Measurements from ENCODE around the gene TBX1.
"Not testable (repeated sequence)": the region's sequence is repeated elsewhere in the genome, so short reads cannot be mapped to it uniquely, and the experiment has no call there.

TBX1 gene

GRCh38 chr22:19784384-19785175 is 24.0 kb downstream of the TBX1 start:
- no peak for DNase-seq (ENCODE audit: low spot score)

DNA sequence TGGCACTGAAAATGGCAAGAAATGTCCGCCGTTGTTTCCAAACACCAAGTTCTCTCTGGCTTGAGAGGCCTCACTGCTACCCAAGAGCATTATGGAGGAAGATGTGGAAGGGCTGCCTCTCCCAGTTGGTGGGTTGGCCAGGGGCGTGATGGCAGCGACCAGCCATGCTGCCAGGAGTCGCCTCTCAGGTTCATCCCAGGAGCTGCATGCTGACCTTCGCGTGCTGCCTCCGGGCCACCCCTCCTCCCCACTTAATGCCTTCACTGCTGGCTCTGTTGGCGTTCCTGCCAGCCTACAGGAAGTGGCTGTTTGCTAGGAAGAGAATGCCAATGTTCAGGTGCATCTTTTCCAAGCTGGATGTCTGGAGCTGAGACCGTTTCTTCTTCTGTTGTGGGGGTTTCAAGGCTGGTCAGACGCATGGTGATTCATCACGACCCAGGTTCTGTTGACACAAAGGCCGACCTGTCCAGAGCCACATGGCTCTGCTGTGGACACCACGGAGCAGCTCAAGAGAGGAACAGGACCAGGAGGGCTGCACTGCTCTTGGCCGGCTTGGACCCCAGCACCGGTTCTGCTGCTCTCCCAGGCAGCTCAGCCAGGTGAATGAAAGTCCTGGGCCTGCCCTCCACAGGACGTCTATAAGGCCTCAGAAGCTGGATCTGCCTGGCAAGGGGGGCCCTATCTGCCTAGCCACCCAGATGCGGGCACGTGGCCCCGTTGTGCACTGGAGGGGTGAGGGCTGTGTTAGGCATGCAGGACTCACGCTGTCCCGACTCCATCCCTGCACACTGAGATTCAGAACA is 25.1 kb downstream of the TBX1 start:
- no peak for DNase-seq (ENCODE audit: low spot score)

DNA sequence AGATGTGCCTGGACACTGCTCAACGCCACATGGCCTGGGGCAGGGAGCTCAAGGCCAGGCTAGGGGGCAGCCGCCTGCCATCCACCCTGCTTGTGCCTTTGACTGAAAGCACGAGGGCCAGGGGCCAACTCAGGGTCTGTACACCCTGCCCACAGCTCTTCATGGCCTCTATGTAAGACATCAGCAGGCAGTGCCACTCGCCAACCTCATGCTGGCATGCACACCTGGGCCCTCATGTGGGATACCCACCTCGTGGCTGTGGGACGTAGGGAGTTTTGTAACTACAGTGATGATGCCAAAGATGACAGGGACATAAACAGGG is 25.6 kb downstream of the TBX1 start:
- DNase-seq (ENCODE audit: low spot score) = no peak

DNA sequence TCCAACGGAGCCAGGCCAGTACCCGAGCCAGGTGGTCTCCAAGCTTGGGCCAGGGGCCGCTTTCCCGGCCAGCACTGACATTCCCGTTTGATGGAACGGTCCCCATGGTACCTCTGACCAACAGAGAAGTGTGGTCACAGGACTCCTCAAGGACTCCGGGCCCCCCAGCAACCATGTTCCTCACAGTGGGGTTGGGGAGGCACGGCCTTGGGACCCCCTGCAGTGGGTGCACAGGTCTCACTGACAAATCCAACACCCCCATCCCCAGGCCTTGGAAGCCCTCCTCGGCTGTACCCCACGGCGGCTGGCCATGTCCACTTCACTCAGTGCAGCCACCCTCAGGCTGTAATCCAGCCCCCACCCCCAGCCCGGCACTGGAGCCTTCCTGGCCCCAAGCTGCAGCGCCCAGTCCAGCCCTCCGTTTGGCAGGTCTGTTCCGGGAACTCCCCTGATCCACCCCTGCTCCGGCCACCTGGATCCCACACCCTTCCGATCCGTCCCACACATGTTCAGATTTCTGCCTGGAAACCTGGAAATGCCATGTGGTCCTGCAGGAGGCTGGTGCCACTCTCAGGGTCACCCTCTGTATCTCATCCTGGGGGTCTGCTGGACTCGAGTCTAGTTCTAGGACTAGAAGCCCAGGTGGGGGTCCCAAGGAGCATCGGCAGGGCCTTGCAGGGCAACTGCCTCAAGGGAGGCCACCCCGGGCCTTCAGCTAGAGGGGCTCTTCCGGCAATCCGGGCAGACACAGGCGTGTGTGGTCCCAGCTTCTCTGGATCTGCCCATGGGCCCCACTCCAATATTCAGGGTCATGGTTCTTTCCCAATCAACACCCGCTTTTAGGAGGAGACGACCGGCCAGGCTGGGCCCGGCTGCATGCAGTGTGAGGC is 26.6 kb downstream of the TBX1 start:
- DNase-seq (ENCODE audit: low spot score) = no peak

- DNase-seq (ENCODE audit: low spot score) = no peak
These were observed 27.2 kb downstream of the TBX1 start for GRCh38 chr22:19787849-19788141.

- DNase-seq (ENCODE audit: low spot score) = no peak
These were observed 28.2 kb downstream of the TBX1 start for GRCh38 chr22:19788661-19789225.

DNA sequence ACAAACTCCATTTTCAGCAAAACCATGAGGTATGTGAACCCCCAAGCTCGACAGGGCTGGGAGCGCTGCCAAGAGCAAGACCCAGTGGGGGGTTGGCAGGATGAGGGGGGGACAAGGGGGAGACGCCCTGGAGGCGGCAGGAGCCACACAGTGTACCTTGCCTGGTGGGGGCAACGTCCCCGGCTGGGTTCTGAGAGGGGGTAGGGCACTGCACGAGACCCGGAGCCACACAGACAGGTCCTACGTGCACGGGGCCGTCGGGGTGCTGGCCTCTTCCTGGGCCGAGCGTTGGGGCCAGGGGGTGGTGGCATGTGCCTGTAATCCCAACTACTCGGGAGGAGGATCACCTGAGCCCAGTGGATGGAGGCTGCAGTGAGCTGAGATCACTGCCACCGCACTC is 28.8 kb downstream of the TBX1 start:
- DNase-seq (ENCODE audit: low spot score) = no peak

- no peak for DNase-seq (ENCODE audit: low spot score)
These were observed 29.2 kb downstream of the TBX1 start for GRCh38 chr22:19789828-19790227.

GRCh38 chr22:19791243-19791642 is 30.7 kb downstream of the TBX1 start:
- DNase-seq (ENCODE audit: low spot score) = no peak

- DNase-seq (ENCODE audit: low spot score) = no peak
These were observed 31.3 kb downstream of the TBX1 start for GRCh38 chr22:19791894-19792293.

- DNase-seq (ENCODE audit: low spot score) = not testable (repeated sequence)
These were observed 31.9 kb downstream of the TBX1 start for GRCh38 chr22:19792383-19792896.

DNA sequence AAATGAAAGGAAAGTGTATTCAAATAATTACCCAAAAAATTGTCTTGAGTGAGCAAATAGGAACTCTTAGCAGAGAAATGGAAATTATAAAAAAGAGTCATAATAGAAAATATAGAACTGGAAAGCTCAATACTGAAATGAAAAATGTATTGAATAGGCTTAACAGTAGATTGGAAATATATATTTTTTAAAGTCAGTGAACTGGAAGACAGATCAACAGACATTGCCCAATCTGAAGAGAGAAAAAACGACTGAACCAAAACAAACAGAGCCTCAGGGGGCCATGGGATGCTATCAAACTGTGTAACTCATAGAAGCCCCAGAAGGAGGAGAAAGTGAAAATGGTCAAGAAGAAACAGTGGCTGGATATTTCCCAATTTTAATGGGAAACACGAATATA is 32.6 kb downstream of the TBX1 start:
- DNase-seq (ENCODE audit: low spot score) = no peak

GRCh38 chr22:19793661-19794310 is 33.2 kb downstream of the TBX1 start:
- no peak for DNase-seq (ENCODE audit: low spot score)

- DNase-seq (ENCODE audit: low spot score) = no peak
These were observed 35.0 kb downstream of the TBX1 start for GRCh38 chr22:19795617-19796008.

DNA sequence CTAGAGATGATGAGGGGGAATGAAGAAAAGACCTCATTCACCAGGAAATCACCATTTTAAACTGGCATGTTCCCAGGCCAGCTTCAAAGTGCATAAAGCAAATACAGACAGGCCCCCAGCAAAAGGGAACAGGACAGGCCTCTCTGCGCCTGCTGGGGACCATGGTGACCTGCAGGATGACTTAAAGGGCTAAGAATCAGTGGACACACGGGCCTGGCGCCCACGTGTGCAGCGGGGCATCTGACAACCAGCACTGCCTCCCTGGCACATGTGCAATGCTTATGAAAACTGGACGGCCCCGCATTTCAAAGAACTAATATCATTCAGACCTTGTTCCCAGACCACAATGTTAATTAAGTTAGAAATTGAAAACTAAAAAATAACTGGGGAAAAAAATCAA is 35.6 kb downstream of the TBX1 start:
- no peak for DNase-seq (ENCODE audit: low spot score)

DNA sequence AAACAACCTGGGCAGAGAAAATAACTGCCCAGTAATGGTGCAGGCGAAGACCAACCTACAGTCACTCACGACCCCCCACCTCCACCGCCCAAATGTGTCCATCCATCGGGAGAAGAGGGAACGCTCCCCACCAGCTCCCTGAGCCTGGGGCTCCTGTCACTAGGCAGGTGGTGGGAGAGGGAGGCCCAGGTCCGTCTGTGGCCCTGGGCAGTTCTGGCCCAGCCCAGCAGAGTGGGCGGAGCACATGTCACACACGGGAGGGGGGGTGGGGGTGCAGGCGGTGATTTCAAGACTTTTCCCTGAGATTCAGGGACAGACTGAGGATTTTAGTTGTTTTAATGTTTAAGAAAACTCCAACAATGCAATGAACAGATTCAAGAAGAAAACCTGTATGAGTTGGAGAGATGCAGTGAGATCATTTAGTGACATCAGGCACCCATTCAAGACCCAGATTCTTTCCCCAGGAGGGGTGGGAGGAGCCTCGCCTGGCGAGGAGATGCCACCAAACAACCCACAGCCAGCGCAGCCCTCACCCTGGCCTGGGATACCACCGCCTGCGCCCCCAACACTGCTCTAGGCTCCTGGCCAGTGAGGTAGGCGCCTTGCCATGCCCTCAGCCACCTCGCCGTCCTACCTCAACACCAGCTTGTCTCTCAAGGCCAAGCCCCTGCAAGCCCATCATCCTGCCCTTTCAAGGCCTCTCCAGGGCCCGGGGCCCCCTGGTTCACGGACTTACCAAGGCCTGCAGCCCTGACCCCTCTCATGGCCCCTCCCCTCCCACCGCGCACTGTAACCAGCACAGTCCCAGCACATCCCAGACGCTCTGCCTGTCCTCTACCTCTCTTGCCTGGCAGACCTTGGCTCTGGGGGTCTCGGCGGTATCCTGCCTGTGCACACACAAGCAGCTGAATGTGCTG is 36.8 kb downstream of the TBX1 start:
- DNase-seq (ENCODE audit: low spot score) = no peak

- no peak for DNase-seq (ENCODE audit: low spot score)
These were observed 37.6 kb downstream of the TBX1 start for GRCh38 chr22:19798003-19798665.

- no peak for DNase-seq (ENCODE audit: low spot score)
These were observed 38.3 kb downstream of the TBX1 start for GRCh38 chr22:19798891-19799293.

DNA sequence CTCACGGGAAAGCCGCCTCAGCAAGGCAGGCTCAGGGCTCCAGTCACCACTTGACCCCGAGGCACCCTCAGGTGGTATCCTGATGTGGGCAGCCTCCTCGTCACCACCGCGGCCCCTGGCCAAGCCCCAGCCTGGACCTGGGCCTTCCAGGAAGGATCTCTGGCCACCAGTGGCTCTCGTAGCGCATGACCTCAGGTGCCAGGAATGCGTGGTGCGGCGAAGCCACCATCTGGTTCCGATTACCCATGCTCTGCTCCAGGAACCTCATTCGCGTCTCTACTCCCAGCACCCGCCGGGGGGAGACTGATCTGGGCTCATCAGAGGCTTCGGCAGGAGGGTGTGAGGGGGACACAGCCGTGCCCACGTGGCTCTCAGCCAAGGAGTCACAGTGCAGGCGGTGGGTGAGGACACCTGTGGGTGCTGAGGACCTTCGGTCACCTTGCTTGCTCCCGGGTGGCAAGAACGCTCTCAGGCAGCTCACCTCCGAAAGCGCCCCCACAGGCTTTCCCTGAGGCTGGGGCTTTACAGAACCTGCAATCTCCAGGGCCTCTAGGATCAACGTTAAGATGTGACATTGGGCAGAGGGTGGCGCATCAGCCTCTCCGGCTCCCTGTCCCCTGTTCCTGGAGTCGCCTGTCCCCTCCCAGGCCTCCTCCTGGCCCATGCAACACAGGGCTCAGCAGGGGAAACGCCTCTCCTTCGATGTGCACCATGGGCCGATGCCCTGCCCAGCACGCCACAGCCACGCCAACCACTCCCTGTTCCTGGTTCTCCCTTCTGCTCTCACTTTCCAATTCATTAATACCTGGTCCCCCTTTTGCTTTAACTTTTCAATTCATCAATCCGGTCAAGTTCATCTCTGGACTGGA is 39.0 kb downstream of the TBX1 start:
- DNase-seq (ENCODE audit: low spot score) = no peak
